CD4-positive, CD25-positive, alpha-beta regulatory T cell (primary cell): Measurements from ENCODE around the gene LMO7. TPM values are rescaled to one million over a fixed set of nuclear protein-coding genes. Genes with fewer than 3 reads are reported as not detected.

Experiments
- ATAC-seq, 2 donors: fragments of 150-1000 bp; cut with Tn5 transposase; one replicate each; pipeline ENCODE4 v1.10.0; 2021; ENCODE audit warnings: low read depth in 2 of 2, moderate number of reproducible peaks in 2 of 2, moderate library complexity in 1 of 2
- DNase-seq, 3 donors: peaks; one replicate each; pipeline versions ENCODE4 v3.0.0 to v3.0.0-alpha.2; 2012 to 2022; ENCODE audit warnings: mixed read lengths in 1 of 3
- H3K27ac ChIP-seq: one replicate; pipeline ENCODE4 v1.7.0; 2013; ENCODE audit warnings: mild to moderate bottlenecking, low read length; ENCODE audit not compliant: insufficient read depth, poor library complexity, severe bottlenecking
- H3K27me3 ChIP-seq: one replicate; pipeline ENCODE4 v1.7.0; 2013; ENCODE audit warnings: low read length; ENCODE audit not compliant: control insufficient read depth, insufficient read depth
- H3K36me3 ChIP-seq: one replicate; pipeline ENCODE4 v1.7.0; 2013; ENCODE audit warnings: mild to moderate bottlenecking, low read length, moderate library complexity; ENCODE audit not compliant: control insufficient read depth, insufficient read depth
- H3K4me1 ChIP-seq: 2 replicates; pipeline ENCODE4 v1.7.0; 2013; ENCODE audit warnings: mild to moderate bottlenecking, low read length; ENCODE audit not compliant: insufficient read depth, control insufficient read depth, poor library complexity, severe bottlenecking
- H3K4me3 ChIP-seq: one replicate; pipeline ENCODE4 v1.7.0; 2013; ENCODE audit warnings: low read depth, mild to moderate bottlenecking, low read length, moderate library complexity
- H3K9me3 ChIP-seq, 2 experiments: 1 replicate in 1 of 2; 2 replicates in 1 of 2; pipeline ENCODE4 v1.7.0; 2013; ENCODE audit warnings: low read length in 2 of 2, mild to moderate bottlenecking in 1 of 2, moderate library complexity in 1 of 2; ENCODE audit not compliant: control insufficient read depth in 2 of 2
- H3K27ac Mint-ChIP-seq, 3 donors: one replicate each; pipeline ENCODE4 v1.8.0; 2020 to 2022; ENCODE audit warnings: mild to moderate bottlenecking in 3 of 3, mixed read lengths in 3 of 3, moderate library complexity in 2 of 3
- H3K27me3 Mint-ChIP-seq: one replicate; pipeline ENCODE4 v1.8.0; 2022; ENCODE audit warnings: mild to moderate bottlenecking, mixed read lengths
- H3K36me3 Mint-ChIP-seq: one replicate; pipeline ENCODE4 v1.8.0; 2020; ENCODE audit warnings: mixed read lengths
- H3K4me1 Mint-ChIP-seq, 4 donors: one replicate each; pipeline ENCODE4 v1.8.0; 2020 to 2022; ENCODE audit warnings: mixed read lengths in 4 of 4, mild to moderate bottlenecking in 1 of 4
- H3K4me3 Mint-ChIP-seq, 4 donors: one replicate each; pipeline ENCODE4 v1.8.0; 2020 to 2022; ENCODE audit warnings: mild to moderate bottlenecking in 4 of 4, mixed read lengths in 4 of 4, moderate library complexity in 3 of 4
- H3K9me3 Mint-ChIP-seq, 7 donors: one replicate each; pipeline ENCODE4 v1.8.0; 2020 to 2022; ENCODE audit warnings: mixed read lengths in 7 of 7, mild to moderate bottlenecking in 3 of 7, moderate library complexity in 2 of 7
- polyA plus RNA-seq, 4 donors: library from polyadenylated mRNA; unstranded; fragments of 300-500 nt; fragmentation: Illumina TruSeq; gene quantifications; one replicate each; pipeline ENCODE4 v1.2.3, GENCODE V29; 2021
- total RNA-seq: library from RNA; stranded (reverse); gene quantifications from one replicate; pipeline ENCODE4 v1.2.3, GENCODE V29; 2022

Gene LMO7
- total and polyA plus RNA-seq, 5 donors from 2014 or later = 4.2 to 22.5 (median 10.6) TPM

DNA sequence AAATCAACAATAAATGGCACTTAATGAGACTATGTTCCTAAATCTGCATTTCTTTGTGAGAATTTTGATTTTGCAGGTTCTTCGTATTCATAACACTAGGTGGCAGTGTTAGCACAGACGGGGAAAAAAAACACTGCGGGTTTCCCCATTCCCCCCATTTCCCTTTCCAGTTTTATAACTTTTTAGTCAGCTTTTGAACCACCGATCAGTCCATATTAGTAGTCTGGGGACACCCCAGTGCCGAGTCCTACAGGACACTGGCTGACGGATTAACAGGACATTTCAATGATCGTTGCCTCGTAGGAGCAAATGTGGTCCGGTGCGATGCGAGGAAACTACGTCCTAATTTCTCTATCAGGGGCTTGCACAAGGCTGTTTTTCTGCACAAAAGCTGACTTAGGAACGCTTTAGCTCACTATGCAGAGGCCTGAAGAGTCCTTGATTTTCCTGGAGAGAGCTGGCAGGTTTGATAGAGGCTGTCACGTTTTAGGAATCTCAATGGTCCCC, 234.3 kb downstream of the LMO7 start:
- H3K4me3 ChIP-seq = peak overlapping the region; percentile 56
- H3K27ac Mint-ChIP-seq = no peak overlapping the region
- peaks cover 24% of the 10 kb centered on the region for H3K27me3 Mint-ChIP-seq
- H3K4me1 ChIP-seq = no peaks in the 10 kb centered on the region
- H3K4me1 Mint-ChIP-seq = peaks cover 0 to 12% (median 5%) of the 10 kb centered on the region in 4 donors
- no peaks in the 10 kb centered on the region for H3K9me3 ChIP-seq
- no peak for ATAC-seq
- peaks cover 1% of the 10 kb centered on the region for H3K27me3 ChIP-seq
- no peak overlapping the region for H3K27ac ChIP-seq
- no peaks in the 10 kb centered on the region for H3K9me3 Mint-ChIP-seq
- H3K4me3 Mint-ChIP-seq = peak overlapping the region in 3 of 4 donors; percentile 38 to 77 (median 55)
- no peaks in the 10 kb centered on the region for H3K36me3 Mint-ChIP-seq
- no peaks in the 10 kb centered on the region for H3K36me3 ChIP-seq
- peak in 2 of 3 donors; percentile 21 to 25 for DNase-seq

DNA sequence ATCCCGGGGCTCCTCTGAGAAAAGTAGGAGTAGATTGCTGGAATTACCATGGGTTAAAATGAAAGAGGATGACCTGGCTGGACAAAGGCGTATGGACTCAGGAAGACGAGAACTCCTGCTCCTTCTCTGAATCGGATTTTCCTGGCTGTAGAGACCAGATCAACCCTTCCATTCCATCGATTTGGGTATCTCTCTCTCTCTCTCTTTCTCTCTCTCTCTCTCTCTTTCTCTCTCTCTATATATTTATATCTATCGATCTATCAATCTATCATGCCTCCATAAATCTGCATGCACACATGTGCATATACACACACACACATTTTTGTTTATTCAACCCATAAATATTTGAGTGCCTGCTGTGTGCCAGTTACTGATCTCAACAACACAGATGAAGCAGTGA, 234.9 kb downstream of the LMO7 start:
- Mint-ChIP-seq H3K27ac (no peak overlapping the region), H3K9me3 (no peaks in the 10 kb centered on the region), H3K4me3 (no peak overlapping the region), H3K27me3 (peaks cover 24% of the 10 kb centered on the region), H3K4me1 (peaks cover 0 to 18% (median 9%) of the 10 kb centered on the region in 4 donors), H3K36me3 (no peaks in the 10 kb centered on the region)
- Histone ChIP-seq H3K9me3 (no peaks in the 10 kb centered on the region), H3K36me3 (no peaks in the 10 kb centered on the region), H3K27me3 (peaks cover 1% of the 10 kb centered on the region), H3K4me3 (no peak overlapping the region), H3K27ac (no peak overlapping the region), H3K4me1 (peaks cover 3% of the 10 kb centered on the region)
- DNase-seq = no peak
- ATAC-seq = no peak

DNA sequence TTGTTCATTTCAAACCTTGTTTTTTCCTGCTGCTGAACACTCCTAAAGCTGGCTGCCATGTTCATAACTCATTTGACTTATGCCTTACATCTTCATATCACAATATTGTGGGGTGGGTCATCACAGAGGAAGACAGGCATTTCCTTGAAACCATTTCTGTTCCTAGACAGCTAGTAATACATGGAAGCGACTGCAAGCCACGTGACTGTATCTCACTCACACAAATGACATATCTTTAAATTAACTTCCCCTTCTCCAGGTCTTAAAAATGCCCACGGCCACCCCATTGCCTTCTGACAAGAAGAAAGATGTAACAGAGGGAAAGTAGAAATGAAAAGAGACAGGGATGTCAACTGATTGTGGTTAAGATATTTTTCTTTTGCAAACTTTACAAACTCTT, 236.8 kb downstream of the LMO7 start:
- Mint-ChIP-seq H3K4me3 (no peak overlapping the region), H3K36me3 (no peaks in the 10 kb centered on the region), H3K27ac (no peak overlapping the region), H3K27me3 (peaks cover 24% of the 10 kb centered on the region), H3K4me1 (peaks cover 0 to 22% (median 13%) of the 10 kb centered on the region in 4 donors), H3K9me3 (no peaks in the 10 kb centered on the region)
- Histone ChIP-seq H3K36me3 (no peaks in the 10 kb centered on the region), H3K27me3 (peaks cover 2% of the 10 kb centered on the region), H3K9me3 (no peaks in the 10 kb centered on the region), H3K27ac (no peak overlapping the region), H3K4me1 (peaks cover 6% of the 10 kb centered on the region), H3K4me3 (no peak overlapping the region)
- DNase-seq = no peak
- no peak for ATAC-seq

DNA sequence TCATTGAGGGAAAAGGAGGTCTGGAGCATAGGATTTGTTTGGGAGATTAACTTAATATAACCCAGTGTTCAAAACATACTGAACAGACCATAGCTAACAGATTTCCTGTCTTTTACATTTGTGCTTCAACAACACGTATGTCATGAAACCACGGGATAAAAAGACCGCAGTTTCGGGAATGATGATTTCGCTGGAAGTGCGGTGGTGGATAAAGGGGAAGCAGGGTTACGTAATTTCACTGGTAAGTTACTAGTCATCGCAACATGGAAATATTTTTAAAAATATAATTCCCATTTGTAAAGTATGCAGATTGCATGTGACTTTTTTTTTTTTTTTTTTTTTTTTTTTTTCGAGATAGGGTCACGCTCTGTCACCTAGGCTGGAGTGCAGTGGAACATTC, 237.4 kb downstream of the LMO7 start:
- Histone ChIP-seq H3K4me3 (no peak overlapping the region), H3K9me3 (no peaks in the 10 kb centered on the region), H3K27ac (no peak overlapping the region), H3K27me3 (peaks cover 5% of the 10 kb centered on the region), H3K4me1 (peaks cover 6% of the 10 kb centered on the region), H3K36me3 (no peaks in the 10 kb centered on the region)
- Mint-ChIP-seq H3K9me3 (no peaks in the 10 kb centered on the region), H3K4me3 (no peak overlapping the region), H3K36me3 (no peaks in the 10 kb centered on the region), H3K27ac (peak overlapping the region in 1 of 3 donors; percentile 17), H3K4me1 (peaks cover 0 to 22% (median 13%) of the 10 kb centered on the region in 4 donors), H3K27me3 (peaks cover 24% of the 10 kb centered on the region)
- ATAC-seq (no peak), DNase-seq (no peak)

DNA sequence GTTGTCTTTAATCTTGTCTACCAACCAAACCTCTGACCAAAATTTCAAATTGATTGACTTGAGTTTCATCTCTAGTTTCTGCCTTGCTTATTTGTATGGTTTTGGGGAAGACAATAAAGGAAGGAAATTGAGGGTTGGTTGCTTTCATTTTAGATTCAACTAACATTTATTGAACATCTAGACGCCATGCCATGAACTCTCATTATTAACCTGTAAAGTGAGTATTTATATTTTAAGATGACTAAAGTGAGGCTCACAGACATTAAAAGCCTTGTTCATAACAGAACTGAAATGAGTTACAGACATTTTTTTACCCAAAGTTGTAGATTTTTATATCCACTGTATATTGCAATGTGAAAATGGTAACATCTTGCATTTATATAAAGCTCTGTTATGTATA, 239.3 kb downstream of the LMO7 start:
- Mint-ChIP-seq H3K9me3 (no peaks in the 10 kb centered on the region), H3K27ac (no peak overlapping the region), H3K36me3 (no peaks in the 10 kb centered on the region), H3K27me3 (peaks cover 19% of the 10 kb centered on the region), H3K4me1 (peaks cover 0 to 16% (median 11%) of the 10 kb centered on the region in 4 donors), H3K4me3 (peak overlapping the region in 1 of 4 donors; percentile 1)
- DNase-seq = peak in 1 of 3 donors; percentile 2
- Histone ChIP-seq H3K4me1 (peaks cover 6% of the 10 kb centered on the region), H3K4me3 (peak overlapping the region; percentile 1), H3K36me3 (no peaks in the 10 kb centered on the region), H3K27ac (no peak overlapping the region), H3K27me3 (peaks cover 6% of the 10 kb centered on the region), H3K9me3 (no peaks in the 10 kb centered on the region)
- ATAC-seq = no peak

DNA sequence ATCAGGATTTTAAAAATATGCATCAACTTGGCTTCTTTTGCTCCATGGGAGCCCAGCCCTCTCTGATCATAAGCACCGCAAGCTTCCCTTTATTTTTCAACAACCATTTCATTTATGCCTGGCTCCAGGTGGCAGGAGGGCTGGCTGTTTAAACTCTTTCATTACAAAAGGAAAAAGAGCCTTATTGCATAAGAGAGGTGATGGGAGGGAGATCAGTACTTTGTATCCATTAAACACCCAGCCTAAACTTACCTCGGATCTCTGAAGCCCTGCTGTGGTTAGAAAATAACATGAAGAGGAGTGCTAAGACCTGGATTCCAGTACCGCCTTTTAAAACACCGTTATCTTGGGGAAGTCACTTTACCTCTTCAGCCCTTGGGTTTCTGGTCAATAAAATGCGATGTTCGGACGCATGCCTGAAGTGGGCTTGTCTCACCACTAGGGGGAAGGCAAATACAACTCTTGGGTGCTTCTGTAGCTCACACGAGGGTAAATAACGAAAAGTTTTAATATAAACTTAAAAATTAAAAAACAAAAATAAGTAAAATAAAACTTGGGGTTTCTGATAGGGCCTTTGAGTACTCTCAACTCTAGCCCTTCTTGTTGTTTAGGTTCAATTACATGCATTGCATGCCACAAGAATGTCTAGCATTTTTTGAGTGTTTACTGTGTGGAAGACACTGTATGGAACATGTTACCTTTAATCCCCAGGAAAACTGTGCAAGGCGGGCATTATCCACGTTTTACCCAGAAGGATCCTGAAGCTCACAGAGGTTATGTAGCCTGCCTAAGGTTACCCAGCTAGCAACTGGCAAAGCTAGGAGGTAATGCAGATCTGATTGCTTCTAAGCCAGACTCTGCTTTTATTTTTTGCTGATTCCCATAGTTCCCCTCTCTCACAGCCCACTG, 240.3 kb downstream of the LMO7 start:
- peak; percentile 74 to 79 for ATAC-seq

DNA sequence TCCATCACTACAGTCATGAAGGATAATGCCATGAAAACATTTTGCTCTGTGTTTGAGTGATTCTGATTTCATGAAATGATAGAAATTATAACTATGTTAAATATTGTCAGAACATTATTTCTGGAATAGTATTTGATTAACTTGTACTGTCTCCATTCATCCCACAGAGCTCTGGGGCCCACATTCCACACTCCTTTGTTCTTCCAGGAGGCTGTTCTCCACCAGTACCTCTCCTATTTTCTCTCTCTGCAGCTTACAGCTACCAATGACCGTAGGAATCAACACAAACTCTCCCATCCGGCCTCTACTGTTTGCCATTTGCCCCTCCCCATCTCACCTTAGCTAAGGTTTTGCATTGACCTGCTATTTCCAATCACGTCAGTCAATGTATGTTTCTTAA, 240.9 kb downstream of the LMO7 start:
- H3K27ac Mint-ChIP-seq = peak overlapping the region in 1 of 3 donors; percentile 39
- no peak for ATAC-seq

More for the DNA sequence above, 240.3 kb downstream of the LMO7 start:
- H3K4me1 Mint-ChIP-seq = peaks cover 0 to 16% (median 9%) of the 10 kb centered on the region in 4 donors
- H3K4me1 ChIP-seq = peaks cover 6% of the 10 kb centered on the region
- DNase-seq = peak; percentile 21 to 61 (median 54)
- peak overlapping the region; percentile 53 for H3K4me3 ChIP-seq
- no peaks in the 10 kb centered on the region for H3K36me3 Mint-ChIP-seq
- H3K9me3 Mint-ChIP-seq = no peaks in the 10 kb centered on the region
- H3K27me3 Mint-ChIP-seq = peaks cover 10% of the 10 kb centered on the region
- no peaks in the 10 kb centered on the region for H3K9me3 ChIP-seq
- H3K27ac ChIP-seq = no peak overlapping the region
- peak overlapping the region in 2 of 3 donors; percentile 35 to 53 for H3K27ac Mint-ChIP-seq
- peak overlapping the region in 3 of 4 donors; percentile 39 to 74 (median 54) for H3K4me3 Mint-ChIP-seq
- peaks cover 6% of the 10 kb centered on the region for H3K27me3 ChIP-seq
- H3K36me3 ChIP-seq = no peaks in the 10 kb centered on the region

More for the DNA sequence above, 240.9 kb downstream of the LMO7 start:
- no peak overlapping the region for H3K27ac ChIP-seq
- no peak overlapping the region for H3K4me3 Mint-ChIP-seq
- H3K9me3 ChIP-seq = no peaks in the 10 kb centered on the region
- peaks cover 6% of the 10 kb centered on the region for H3K4me1 ChIP-seq
- no peaks in the 10 kb centered on the region for H3K36me3 ChIP-seq
- H3K36me3 Mint-ChIP-seq = no peaks in the 10 kb centered on the region
- no peaks in the 10 kb centered on the region for H3K9me3 Mint-ChIP-seq
- no peak overlapping the region for H3K4me3 ChIP-seq
- peaks cover 6% of the 10 kb centered on the region for H3K27me3 ChIP-seq
- DNase-seq = no peak
- H3K4me1 Mint-ChIP-seq = peaks cover 0 to 16% (median 9%) of the 10 kb centered on the region in 4 donors
- peaks cover 8% of the 10 kb centered on the region for H3K27me3 Mint-ChIP-seq
